ENCODE measurements around the gene KCNE5. TPM values are rescaled to one million over a fixed set of nuclear protein-coding genes. Genes with fewer than 3 reads are reported as not detected.
"Not testable (repeated sequence)": the region's sequence is repeated elsewhere in the genome, so short reads cannot be mapped to it uniquely, and the experiment has no call there.

The KCNE5 gene
- total RNA-seq, 1 experiment from 2014 or later: 0.26 TPM

DNA sequence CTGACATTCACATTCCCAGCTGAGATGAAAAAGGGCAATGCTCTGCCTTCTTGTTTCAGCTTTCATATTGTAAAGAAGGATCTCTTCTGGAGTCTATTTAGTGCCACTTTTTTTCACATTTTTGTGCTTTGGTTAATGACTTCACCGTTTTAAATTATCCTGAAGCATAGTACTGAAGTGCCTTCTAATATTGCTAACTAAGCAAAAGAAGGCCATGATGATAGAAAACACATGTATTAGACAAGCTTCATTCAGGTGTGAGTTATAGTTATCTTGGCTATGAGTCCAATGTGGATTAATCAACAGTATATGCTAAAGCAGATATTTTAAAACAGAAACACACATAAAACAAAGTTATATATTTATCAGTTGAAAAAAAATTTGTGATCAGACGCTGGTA is 47.9 kb downstream of the KCNE5 start:
- Histone ChIP-seq H3K27me3 (replicated peaks; ENCODE audit: insufficient read depth, low read depth, low read length, poor library complexity) (peaks cover 6% of the 10 kb centered on the region), H3K4me3 (ENCODE audit: low read depth, low read length, poor library complexity, severe bottlenecking) (no peak overlapping the region), H3K9me3 (ENCODE audit: low read depth, low read length, poor library complexity, severe bottlenecking) (no peaks in the 10 kb centered on the region), H3K27ac (ENCODE audit: low read depth, low read length, poor library complexity, severe bottlenecking) (no peak overlapping the region), H3K4me1 (ENCODE audit: insufficient read depth, low read length, poor library complexity, severe bottlenecking) (no peaks in the 10 kb centered on the region), H3K36me3 (ENCODE audit: insufficient read depth, low read length, poor library complexity, severe bottlenecking) (no peaks in the 10 kb centered on the region)
- BruUV-seq (replicated peaks): no TSS peak
- ChIA-PET CTCF (no interaction called here), POLR2A (ENCODE audit: low non-redundant PET) (no interaction called here)
- DNase-seq (ENCODE audit: low spot score): no peak
- intact Hi-C loops (cut with micrococcal nuclease; ENCODE audit: unreplicated experiment): no loop called here
- no peak for TF ChIP-seq EZH2 (IDR thresholded peaks at IDR 0.05; ENCODE audit: borderline replicate concordance, low read depth, low read length, poor library complexity, severe bottlenecking)
- TF ChIP-seq, protein P1, sequence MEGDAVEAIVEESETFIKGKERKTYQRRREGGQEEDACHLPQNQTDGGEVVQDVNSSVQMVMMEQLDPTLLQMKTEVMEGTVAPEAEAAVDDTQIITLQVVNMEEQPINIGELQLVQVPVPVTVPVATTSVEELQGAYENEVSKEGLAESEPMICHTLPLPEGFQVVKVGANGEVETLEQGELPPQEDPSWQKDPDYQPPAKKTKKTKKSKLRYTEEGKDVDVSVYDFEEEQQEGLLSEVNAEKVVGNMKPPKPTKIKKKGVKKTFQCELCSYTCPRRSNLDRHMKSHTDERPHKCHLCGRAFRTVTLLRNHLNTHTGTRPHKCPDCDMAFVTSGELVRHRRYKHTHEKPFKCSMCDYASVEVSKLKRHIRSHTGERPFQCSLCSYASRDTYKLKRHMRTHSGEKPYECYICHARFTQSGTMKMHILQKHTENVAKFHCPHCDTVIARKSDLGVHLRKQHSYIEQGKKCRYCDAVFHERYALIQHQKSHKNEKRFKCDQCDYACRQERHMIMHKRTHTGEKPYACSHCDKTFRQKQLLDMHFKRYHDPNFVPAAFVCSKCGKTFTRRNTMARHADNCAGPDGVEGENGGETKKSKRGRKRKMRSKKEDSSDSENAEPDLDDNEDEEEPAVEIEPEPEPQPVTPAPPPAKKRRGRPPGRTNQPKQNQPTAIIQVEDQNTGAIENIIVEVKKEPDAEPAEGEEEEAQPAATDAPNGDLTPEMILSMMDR (conservative IDR thresholded peaks at IDR 0.05; ENCODE audit: low read depth, low read length): no peak

DNA sequence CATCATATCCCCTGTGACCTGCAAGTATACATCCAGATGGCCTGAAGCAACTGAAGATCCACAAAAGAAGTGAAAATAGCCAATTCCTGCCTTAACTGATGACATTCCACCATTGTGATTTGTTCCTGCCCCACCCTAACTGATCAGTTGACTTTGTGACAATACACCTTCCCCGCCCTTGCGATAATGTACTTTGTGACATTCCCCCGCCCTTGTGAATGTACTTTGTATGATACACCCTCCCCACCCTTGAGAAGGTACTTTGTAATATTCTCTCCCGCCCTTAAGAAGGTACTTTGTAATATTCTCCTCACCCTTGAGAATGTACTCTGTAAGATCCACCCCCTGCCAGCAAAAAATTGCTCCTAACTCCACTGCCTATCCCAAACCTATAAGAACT is 48.9 kb downstream of the KCNE5 start:
- CTCF ChIA-PET; H3K4me1 ChIP-seq (ENCODE audit: insufficient read depth, low read length, poor library complexity, severe bottlenecking): not testable (repeated sequence)

More for the DNA sequence above, 48.9 kb downstream of the KCNE5 start:
- DNase-seq (ENCODE audit: low spot score); intact Hi-C loops (cut with micrococcal nuclease; ENCODE audit: unreplicated experiment); H3K27me3 ChIP-seq (replicated peaks; ENCODE audit: insufficient read depth, low read depth, low read length, poor library complexity); POLR2A ChIA-PET (ENCODE audit: low non-redundant PET); H3K4me3 ChIP-seq (ENCODE audit: low read depth, low read length, poor library complexity, severe bottlenecking); BruUV-seq (replicated peaks); H3K27ac ChIP-seq (ENCODE audit: low read depth, low read length, poor library complexity, severe bottlenecking); H3K9me3 ChIP-seq (ENCODE audit: low read depth, low read length, poor library complexity, severe bottlenecking); H3K36me3 ChIP-seq (ENCODE audit: insufficient read depth, low read length, poor library complexity, severe bottlenecking): not testable (repeated sequence)

Other genes starting within 250 kb of the KCNE5 start
- 0.24 and 0.26 TPM in 2 replicates for gene GUCY2F, start 143.1 kb downstream of the KCNE5 start, total RNA-seq (2021)
- gene NXT2, start 88.3 kb downstream of the KCNE5 start, total RNA-seq (2021): 11.4 and 11.6 TPM in 2 replicates
- gene ACSL4, start 108.1 kb upstream of the KCNE5 start, total RNA-seq (2021): 48.3 and 59.7 TPM in 2 replicates

Data from A673 (cell line).